ENCODE data around the gene LAMA5.

Gene LAMA5

DNA sequence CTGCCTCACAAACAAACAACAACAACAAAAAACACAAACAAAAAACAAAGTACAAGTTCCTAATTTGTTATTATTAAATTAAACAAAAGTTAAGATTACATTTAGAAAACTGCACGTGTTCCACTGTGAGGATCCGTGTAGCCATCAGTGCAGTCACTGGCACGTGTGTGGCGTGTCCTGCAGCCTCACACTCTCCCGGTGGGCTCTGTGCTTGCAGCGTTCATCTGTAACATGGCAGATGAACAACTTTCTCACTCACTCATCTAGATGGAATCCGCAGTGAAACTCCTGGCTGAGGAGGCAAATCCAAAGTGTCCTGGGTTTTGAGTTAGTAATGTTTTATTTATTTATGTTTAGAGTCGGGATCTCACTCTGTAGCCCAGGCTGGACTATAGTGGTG is 77.2 kb downstream of the LAMA5 start:
- DNase-seq (ENCODE audit: low read depth in 2 of 2): no peak

DNA sequence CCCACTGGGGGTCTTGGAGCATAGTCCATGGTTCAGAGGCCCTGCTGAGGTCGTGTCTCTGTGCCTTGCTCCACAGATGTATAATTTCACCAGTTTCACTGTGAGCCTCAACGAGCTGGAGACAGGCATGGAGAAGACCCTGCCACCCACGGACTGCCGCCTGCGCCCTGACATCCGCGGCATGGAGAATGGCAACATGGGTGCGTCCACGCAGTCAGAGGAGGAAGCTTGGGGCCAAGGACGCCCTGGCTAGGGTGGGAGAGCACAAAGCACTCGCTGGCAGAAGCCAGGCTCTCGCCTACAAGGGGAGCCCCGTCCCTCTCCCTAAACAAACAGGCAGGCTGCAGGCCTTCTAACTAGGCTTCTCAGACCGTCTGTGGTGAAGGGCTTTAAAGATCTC is 78.0 kb downstream of the LAMA5 start:
- no peak for DNase-seq (ENCODE audit: low read depth in 2 of 2)

DNA sequence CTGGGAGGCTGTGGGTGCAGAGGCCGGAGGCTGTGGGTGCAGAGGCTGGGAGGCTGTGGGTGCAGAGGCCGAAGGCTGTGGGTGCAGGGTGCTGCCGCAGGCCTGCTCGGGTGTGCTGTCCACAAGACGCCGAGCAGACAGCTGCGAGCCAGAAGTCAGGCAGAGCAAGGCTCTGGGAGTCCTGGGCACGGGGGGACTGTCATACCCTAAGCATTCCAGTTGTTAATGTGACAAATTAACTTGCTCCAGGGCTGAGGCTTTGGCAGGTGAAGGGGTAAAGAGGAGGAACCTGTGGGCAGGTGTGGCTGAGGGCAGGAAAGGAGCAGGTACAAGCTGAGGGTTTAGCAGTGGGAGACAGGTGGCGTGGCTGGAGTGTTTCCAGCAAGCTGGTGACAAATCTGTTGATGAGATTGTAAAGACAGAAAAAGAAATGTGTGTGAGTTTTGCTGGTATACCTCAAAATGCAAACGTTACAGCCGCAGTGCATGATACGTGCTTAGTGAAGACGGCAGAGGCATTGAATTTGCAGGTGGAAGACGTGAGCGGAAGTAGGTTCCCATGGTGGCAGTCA is 78.5 kb downstream of the LAMA5 start:
- DNase-seq (ENCODE audit: low read depth in 2 of 2): no peak

DNA sequence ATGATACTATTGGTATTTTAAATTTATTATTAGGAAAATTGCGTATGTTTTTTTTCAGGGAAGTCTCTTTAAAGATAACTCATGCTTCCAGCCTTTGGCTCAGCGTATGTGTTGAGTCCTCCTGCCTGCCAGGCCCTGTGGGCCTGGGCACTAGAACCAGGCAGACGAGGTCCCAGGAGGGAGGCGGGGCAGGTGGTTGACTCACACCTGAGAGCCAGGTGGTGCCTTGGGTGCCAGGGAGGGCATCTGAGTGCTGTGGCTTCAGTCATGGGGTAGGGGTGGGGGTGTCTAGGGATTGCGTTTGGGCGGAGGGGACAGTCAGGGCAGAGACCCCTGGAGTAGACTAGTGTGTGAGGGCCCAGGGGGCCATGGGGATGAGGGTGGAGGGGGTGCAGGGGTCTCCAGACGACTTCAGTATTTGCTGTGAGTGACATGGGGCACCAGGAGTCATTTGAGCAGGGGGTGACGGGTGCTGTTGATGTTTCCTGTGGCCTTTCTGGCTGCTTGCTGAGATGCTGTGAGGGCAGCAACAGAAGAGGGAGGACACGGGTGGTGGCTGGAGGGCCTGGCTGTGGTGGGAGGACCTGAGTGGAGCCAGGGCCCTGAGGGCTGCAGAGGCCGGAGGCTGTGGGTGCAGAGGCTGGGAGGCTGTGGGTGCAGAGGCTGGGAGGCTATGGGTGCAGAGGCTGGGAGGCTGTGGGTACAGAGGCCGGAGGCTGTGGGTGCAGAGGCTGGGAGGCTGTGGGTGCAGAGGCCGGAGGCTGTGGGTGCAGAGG is 79.2 kb downstream of the LAMA5 start:
- DNase-seq (ENCODE audit: low read depth in 2 of 2): no peak

DNA sequence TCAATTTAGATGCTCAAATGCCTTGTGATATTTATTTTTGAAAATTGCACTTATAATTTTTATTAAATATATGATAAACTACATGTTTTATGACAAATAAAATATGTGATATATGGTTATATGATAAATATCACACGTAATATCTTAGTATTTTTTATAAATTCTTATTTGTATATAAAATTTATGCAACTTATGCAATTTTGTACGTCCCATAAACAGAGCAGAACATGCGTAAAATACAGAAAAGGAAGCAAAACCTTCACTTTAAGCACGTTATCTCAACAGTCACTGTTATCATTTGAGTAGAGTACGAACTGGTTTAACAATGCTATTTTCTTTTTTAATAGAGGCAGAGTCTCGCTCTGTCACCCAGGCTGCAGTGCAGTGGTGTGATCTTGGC is 80.0 kb downstream of the LAMA5 start:
- no peak for DNase-seq (ENCODE audit: low read depth in 2 of 2)

DNA sequence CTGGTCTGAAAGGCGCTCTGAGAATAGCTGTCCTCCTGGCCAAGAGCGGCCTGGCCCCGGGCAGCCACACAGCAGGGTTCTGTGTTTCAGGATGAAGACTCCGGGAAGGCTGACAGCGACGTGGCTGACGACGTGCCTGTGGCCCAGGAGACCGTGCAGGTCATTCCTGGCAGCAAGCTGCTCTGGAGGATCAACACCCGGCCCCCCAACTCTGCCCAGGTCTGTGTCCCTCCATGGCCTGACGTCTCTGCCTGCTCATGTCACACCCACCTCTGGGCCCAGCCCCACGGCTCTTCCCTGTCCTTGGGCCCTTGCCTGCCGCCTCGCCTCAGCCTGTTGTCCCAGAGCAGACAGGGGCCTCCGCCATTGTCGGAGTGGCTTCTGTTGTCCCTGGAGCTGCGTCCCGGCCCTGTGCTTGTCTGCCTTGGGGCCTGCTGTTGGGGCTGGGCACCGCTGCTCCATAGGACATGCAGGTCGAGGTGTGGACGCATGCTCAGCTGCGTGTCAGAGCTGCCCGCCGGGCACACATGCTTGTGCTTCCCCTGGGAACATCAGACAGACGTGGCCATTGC is 80.5 kb downstream of the LAMA5 start:
- no peak for DNase-seq (ENCODE audit: low read depth in 2 of 2)

- no peak for DNase-seq (ENCODE audit: low read depth in 2 of 2)
Observed at GRCh38 chr20:62285722-62286121, 81.4 kb downstream of the LAMA5 start.

- DNase-seq (ENCODE audit: low read depth in 2 of 2): no peak
Observed at GRCh38 chr20:62285151-62285550, 82.0 kb downstream of the LAMA5 start.

- no peak for DNase-seq (ENCODE audit: low read depth in 2 of 2)
Observed at GRCh38 chr20:62284448-62284847, 82.7 kb downstream of the LAMA5 start.

- no peak for DNase-seq (ENCODE audit: low read depth in 2 of 2)
Observed at GRCh38 chr20:62282877-62283503, 84.1 kb downstream of the LAMA5 start.

DNA sequence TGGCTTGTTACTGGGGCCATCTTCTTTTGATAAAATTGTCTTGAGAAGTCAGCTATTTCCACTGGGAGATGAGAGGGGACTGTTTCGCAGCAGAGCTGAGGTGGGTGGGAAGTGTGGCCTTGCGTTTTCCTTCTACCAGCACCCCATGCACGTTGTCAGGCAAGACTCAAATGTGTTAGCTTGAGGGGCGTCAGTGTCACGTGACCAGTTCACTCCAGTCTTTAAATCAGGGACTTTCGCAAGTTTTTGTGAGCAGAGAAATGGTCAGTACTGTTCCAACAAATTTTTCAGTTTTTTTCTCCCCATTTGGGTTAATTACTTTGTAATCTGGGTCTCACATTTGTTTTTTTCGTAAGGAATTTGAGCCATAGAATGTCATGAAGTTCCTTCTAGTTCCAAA is 85.0 kb downstream of the LAMA5 start:
- no peak for DNase-seq (ENCODE audit: low read depth in 2 of 2)

- DNase-seq (ENCODE audit: low read depth in 2 of 2): no peak
Observed at GRCh38 chr20:62281161-62281933, 85.8 kb downstream of the LAMA5 start.

- no peak for DNase-seq (ENCODE audit: low read depth in 2 of 2)
Observed at GRCh38 chr20:62280303-62280702, 86.8 kb downstream of the LAMA5 start.

- DNase-seq (ENCODE audit: low read depth in 2 of 2): no peak
Observed at GRCh38 chr20:62277253-62277652, 89.9 kb downstream of the LAMA5 start.

GRCh38 chr20:62276439-62276838 is 90.7 kb downstream of the LAMA5 start:
- no peak for DNase-seq (ENCODE audit: low read depth in 2 of 2)

- DNase-seq (ENCODE audit: low read depth in 2 of 2): no peak
Observed at GRCh38 chr20:62275219-62275618, 91.9 kb downstream of the LAMA5 start.

- DNase-seq (ENCODE audit: low read depth in 2 of 2): no peak
Observed at GRCh38 chr20:62274332-62274950, 92.7 kb downstream of the LAMA5 start.

GRCh38 chr20:62273416-62273815 is 93.7 kb downstream of the LAMA5 start:
- DNase-seq (ENCODE audit: low read depth in 2 of 2): no peak

DNA sequence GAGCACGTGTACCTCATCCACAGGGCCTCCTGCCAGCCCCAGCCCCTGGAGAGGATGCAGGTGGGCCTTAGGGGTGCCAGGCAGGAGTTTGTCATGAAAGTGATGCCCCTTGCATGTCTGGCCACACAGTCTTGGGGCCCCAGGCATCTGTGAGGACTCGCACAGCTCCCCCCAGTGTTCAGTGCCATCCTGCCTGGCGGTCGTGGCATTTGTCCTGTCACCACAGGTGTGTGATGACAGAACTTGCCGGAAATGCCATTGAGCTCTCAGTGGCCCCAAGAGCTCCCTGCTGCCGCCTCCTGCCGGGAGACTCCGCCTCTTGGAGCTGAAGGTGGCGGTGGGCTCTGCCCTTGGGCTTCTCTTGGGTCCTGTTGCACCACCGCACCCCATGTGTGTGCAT is 94.9 kb downstream of the LAMA5 start:
- DNase-seq (ENCODE audit: low read depth in 2 of 2): no peak

DNA sequence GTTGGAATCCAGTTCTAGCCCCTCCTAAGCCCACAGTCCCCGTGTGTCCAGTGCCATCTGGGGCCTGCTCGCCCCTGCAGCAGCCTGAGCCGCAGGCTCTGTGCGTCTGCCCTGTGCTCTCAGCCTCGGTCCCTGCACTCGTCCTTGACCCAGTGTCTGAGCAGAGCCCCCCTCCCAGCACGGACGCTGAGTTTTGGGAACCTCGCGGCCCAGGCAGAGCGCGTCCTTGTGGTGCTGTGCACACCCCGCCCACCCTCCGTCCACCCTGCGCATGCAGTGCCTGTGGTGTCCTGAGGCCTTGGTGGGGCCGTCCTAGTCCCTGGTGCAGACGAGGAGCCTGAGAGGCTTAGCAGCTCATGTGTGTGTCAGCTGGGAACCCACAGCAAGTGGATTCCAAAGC is 97.2 kb downstream of the LAMA5 start:
- DNase-seq (ENCODE audit: low read depth in 2 of 2): no peak

DNA sequence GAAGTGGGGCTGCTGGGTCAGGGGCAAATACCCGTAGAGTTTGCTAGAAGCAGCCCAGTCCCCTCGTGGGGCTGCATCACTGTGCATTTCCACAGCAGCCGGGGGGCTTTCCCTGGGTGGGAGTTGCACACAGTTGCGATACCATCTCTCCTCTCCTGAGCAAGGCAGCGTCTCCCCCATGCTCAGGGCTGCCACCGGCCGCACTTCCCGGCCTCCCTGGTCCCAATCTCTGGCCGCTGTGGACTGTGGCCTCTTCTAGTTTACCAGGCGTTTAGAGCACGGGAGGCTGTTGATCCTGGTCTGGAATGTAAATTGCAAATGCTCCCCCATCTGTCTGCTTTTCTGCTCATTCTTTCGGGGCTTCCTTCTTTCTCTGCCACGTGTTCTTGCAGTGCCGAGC is 97.7 kb downstream of the LAMA5 start:
- no peak for DNase-seq (ENCODE audit: low read depth in 2 of 2)

All from stimulated activated CD8-positive, alpha-beta memory T cell treated with anti-CD3 and anti-CD28 coated beads, Interleukin-2, amount 100 ng/mL, for 48 hours (primary cell).